T-helper 2 cell (primary cell): ENCODE measurements around the gene MYRIP.
"Not testable (repeated sequence)": the region's sequence is repeated elsewhere in the genome, so short reads cannot be mapped to it uniquely, and the experiment has no call there.

ENCODE experiments used
- DNase-seq, 5 experiments: peaks; one replicate each; pipeline versions ENCODE4 v3.0.0 to v3.0.0-alpha.2; 2012 to 2022

The MYRIP gene

DNA sequence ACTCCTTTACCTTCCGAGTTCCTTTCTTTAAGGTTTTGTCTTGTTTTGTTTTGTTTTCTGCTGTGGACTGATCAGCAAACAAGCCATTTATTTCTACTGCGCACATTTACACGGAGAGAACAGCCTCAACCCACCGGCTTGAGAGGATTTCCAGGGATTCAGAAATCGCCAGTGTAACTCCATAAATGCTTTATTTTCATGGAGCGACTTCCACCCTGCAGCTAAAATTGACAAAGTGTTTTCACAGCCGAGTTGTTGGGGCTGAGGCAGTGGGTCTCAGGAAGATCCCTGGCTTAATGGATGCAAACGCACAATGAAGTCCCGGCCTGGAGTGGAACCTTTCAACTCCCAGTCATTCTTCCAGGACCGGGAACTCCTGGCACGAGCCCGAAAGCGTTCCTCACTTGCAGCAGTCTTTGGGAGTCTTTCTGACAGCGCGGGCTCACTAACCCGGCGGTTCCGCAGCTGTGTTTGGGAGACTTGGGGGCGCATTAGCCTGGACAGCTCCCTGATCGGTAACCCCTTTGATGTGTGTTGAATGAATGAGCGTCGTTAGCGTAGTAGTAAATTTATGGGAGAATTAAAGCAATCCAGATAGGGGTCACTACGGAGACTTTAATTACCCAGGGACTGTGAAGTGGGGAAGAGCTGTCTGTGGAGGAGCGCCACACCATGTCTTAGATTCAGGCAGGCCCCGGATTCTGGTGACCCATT lies 785 bp upstream of the MYRIP start:
- no peak for DNase-seq

DNA sequence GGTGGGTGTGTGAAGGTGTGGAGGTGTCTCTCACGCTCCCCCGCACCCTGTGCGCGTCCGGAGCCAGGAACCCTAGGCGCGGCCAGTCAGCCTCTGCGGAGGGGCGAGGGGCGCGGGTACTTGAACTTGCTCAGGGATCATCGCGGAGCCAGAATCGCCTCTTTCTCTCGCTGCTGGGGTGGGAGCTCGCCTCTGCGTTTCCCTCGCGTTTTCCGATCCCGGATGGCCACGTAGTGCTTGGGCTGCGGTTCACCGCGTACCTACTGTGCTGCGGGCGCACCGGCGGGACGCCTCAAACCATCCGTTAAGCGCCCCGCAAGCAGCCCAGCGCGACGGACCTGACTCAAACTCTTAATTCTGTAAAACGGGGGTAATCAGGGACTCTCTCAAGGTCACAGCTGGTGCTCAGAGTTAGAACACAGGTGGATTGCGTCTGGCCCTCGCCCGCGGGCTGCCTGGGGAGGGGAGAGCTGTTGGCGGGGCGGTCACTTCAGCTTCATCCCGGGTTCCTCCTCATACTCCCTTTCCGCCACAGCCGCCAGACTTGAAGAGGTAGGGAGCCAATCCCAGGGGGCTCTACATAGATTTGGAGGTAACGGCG lies 686 bp downstream of the MYRIP start:
- peak in 1 of 5 experiments; percentile 11 for DNase-seq

DNA sequence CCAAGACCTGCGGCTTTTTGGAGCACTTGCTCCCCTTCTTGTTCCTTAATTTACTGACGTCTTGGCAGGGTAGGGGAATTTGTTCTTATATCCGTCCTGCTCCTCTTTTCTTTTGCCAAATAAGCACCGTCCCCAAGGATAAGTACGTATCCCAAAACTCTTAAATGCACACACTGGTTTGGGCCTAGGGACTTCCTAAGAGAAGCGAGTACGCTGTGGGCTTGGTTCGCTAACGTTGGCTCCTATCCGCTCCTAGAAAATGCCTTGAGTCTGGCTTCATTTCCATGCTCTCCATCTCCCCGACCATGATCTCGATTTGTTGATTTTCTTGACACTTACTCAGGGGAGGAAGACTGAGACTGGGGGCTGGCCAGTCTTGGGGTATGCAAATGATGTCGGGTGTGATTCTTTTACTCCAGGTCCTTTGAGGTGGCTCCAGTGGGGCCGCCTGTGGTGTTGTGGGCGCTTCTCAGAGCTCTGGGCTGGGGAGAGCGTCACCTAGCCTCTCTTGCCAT lies 1.3 kb downstream of the MYRIP start:
- no peak for DNase-seq

DNA sequence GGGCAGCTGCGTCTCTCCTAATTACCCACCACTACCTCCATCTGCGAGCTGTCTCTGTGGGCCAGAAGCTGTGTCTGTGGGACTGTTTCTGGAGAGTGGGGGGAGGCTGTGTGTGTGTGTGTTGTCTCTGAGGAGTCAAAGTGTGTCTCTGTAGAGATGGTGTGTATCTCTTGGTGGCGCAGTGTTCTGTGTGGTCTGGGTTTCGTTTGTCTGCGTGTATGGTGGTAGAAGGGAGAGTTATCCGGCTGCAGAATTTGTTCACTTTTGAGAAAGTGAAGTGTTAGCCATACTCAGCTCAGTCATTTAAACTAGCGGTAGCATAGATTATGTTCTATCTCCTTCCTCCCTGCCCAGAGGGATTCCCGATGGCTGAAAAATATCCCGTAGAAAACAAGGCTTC lies 2.2 kb downstream of the MYRIP start:
- DNase-seq, result no peak

DNA sequence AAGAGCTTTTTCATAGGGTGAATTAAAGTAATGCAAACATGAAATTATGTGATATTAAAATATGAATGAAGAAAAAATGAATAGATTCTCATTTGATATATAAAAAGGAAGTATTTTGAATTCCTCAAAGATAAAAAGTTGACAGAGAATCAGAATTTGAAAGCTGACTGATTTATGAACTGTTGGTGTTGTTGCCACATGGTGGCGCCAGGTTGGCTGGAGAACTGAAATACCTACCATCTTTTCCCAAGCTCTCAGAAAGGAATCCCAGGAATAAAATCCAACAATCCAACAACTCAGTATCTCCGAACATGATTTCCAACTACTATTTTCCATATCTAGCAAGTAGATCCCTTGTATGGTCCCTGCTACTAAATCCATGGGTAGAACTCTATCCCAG lies 3.1 kb downstream of the MYRIP start:
- no peak for DNase-seq

DNA sequence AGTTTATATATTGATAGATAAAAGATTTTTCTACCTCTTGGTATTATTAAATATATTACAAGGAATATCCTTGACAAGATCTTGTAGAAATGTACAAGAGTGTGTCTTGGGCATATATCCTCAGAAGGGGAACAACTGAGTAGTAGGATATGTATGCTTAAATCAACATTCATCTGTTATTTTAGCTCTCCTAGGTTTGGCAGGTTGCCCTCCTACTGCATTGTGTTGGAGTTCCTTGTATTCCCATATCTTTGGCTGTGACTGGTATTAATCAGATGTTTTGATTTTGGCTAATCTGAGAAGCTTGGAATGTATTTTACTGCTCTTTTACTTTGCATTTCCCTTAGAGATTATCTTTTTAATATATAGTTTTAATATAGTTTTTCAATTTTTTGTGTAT lies 4.6 kb downstream of the MYRIP start:
- no peak for DNase-seq

DNA sequence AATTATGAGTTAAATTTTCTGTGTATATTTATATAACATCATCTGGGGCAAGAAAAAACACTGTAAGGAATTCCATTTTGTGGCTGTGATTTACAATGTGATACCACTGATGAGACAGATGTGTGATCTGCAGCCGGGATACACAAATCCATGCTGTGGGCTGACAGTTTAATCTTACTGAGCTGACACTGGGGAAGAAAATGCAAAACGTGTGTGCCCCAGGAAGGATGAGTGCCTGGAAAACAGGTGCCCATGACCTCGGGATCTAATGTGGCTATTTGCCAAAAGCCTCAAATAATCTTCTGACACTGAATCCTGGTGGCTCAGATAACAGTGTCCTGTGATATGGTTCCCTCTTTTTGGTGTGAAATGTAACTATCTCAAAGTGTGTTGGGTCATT lies 10.5 kb downstream of the MYRIP start:
- no peak for DNase-seq

DNA sequence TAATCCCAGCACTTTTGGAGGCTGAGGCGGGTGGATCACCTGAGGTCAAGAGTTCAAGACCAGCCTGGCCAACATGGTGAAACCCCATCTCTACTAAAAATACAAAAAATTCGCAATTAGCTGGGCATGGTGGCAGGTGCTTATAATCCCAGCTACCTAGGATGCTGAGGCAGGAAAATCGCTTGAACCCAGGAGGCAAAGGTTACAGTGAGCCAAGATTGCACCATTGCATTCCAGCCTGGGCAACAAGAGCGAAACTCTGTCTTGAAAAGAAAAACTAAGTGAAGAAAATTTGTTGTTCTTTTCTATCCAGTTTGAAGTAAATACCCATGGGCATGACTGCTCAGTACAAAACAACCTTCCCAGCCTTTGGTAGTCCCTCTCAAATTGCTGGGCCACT lies 24.4 kb downstream of the MYRIP start:
- DNase-seq, result not testable (repeated sequence)

DNA sequence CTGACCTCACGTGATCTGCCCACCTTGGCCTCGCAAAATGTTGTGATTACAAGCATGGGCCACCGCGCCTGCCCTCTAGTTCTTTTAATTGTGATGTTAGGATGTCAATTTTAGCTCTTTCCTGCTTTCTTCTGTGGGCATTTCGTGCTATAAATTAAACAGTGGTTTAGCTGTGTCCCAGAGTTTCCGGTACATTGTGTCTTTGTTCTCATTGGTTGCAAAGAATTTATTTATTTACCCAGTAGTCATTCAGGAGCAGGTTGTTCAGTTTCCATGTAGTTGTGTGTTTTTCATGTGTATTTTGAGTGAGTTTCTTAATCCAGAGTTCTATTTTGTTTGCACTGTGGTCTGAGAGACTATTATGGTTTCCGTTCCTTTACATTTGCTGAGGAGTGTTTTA lies 30.1 kb downstream of the MYRIP start:
- DNase-seq, result no peak

DNA sequence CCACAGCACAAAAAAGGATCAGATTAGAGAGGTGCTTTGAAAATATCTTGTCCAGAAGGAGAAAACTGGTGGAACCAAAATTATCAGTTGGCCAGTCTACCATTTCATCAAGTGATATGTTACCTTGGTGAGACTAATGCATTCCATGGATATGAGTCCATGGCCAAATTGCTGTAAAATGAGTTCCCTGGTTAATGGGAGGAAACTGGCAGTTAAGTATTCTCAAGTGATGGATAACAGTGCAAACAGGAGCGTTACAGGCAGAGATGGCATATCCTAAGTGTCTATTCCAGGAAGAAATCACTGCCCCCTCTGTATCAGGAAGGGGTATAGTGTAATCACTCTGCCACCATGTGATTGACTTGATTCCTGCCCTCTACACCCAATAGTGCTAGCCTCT lies 34.0 kb downstream of the MYRIP start:
- DNase-seq, result no peak

DNA sequence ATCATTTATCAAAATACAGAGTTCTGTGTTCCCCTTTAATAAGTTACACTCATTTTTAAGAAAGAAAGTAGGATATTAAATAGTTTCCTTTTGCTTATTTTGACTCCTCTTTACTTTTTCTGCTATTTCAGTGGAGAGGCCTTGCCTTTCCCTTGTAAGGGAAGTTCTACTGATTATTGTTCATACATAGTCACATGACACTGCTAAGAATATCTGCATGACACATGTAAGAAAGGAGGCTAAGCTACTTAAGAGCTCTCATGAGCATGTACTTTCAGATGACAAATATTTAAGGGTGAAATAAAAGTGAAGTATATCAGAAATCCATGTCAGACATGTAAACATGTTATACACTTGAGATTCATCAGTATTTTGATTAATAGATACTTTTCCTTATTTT lies 39.0 kb downstream of the MYRIP start:
- no peak for DNase-seq

DNA sequence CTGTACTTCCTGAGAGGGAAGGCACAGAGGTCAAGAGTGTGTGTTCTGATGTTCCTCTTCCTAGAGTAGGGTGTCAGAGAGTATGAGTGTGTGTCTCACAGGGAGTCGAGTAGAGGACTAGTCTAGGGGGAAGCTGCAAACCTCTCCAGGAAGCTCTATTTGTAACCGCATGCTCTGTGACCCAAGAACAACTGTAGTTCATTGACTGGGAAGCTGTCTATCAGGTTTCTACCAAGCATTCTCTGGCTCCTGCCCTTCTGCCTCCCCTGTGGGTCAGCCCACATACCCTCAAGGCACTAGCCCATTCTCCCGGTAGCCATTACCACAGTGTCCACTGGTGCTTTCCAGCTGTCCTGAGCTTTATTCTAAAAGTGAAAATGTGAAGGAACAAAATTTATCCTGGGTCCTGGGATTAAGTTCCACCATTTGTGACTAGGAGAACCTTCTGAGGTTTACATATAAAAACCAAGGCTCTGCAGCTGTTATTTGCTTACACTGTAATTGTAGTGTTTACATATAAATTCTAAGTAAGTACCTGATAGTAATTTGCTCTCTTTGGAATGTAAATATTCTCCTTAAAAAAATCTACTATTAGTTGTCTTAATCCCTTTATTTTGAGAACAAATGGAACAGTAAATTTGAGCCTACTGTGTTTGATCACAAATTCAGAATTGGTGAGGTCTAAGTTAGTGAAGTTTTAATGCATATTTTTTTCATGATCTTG lies 40.7 kb downstream of the MYRIP start:
- no peak for DNase-seq

DNA sequence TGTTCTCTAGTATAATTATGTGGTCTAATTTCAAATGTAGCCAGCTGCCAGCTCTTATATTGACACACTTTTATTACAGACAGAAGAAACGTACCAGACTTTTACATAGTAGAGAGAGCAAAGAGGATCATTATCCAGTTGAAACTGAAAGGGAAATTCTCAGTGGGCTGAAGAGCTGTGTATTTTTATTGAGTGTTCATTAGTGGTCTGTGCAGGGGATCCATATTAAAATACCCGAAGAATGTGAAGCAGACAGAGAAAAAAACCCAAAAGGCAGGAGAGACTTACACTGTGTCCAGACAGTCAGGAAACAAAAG lies 41.3 kb downstream of the MYRIP start:
- DNase-seq, result no peak

DNA sequence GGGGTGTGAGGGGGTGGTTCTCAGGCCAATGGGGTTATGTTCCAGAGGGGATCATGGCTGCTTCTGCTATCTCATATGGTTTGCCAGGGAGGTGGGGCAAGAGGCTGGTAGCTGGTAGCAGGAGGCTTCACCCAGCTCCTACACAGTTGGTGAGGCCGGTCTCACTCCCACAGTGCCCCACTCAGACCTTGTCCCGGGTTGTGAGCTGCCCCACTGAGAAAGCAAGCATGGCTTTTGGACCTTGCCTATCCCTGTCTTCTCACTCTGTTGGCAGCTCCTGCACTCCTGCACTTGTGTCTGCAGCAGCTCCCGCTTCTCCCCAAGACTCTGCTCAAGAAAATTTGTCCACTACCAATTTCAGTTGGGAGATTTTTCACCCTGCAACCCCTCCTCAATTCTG lies 46.1 kb downstream of the MYRIP start:
- no peak for DNase-seq

DNA sequence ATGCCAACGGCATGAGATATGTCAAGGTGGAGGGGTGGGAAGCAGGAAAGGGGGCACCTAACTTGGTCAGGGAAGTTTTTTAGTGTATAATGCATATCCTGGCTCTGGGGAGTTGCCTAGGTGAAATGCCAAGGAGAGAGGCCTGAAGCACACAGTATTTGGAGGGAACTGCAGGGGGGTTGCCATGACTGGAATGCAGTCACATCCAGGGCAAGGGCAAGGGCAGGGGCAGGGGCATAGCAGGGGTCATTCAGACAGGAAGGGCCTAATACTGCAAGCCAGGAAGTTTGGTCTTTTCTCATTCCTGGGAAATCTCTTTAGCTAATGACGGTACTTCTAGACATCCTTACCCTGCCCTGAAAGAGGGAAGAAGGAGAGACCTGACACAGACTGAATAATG lies 60.5 kb downstream of the MYRIP start:
- no peak for DNase-seq

DNA sequence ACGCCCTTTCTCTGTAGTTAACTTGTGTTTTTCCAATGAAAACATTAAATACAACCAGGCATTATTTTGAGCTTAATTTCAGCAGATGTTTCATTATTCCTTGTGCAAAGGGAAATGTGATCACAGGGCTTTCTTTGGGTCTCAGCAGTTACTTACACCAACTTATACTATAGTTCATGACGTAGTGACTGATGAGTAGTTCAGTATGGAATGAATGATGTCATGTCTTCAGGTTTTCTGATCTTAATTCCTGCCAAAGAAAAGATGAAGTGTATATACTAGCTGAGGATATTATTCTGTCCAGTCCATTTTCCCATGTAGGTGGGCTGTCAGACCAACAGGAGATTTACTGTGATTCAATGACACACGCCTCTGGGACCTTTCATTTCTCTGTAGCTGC lies 61.3 kb downstream of the MYRIP start:
- no peak for DNase-seq

DNA sequence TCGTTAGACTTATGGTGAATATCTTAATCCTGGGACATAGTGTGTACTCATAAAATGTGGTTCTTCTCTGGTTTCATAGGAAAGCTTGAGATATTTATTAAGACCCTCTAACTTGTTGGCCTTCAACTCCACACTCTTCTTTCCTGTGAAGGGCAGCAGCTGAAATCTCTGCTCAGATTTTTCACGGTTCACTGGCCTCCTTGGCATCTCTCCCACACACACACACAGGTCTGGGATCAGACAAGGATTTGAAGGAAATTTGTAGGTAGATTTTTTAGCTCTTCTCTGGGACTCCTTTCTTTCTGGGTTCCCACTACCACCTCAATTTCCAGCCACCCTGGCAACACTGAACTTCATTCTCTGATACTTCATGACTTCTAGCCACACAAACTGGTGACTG lies 70.2 kb downstream of the MYRIP start:
- no peak for DNase-seq

DNA sequence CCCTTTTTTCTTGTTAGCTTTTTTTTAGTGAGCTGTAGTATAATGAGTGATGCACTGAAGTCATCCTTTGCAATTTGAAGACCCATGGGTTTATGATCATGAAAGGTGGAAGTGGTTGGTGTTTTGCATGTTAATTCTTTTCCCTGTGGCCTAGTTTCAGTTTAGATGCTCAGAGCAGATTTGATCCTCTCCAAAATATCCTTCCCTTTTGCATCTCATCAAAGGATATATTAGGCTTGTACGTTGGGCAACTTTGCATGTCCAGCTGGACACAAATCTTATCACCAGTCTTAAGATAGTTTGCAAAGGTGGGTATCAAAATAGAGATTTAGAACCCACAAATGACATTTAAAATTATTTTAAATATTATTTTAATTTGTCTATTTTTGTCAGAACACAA lies 72.7 kb downstream of the MYRIP start:
- DNase-seq, result no peak

DNA sequence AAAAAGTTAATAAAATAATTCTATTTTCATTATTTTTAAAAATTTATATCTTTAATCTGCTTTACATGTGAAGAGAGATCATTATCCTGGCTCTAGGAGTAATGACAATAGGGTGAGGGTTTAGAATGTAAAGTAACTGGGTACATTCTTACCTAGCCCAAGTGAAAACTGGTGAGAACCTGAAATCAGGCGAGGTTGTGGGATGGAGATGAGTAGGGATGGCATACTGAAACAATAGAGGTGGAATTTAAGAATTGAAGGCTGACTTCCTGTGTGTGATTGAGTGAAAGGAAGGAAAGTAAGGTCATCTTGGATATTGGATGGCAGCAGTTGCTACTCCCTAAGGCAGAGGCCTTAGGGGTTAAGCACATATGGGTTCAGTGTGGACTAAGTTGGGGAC lies 82.7 kb downstream of the MYRIP start:
- DNase-seq, result no peak

DNA sequence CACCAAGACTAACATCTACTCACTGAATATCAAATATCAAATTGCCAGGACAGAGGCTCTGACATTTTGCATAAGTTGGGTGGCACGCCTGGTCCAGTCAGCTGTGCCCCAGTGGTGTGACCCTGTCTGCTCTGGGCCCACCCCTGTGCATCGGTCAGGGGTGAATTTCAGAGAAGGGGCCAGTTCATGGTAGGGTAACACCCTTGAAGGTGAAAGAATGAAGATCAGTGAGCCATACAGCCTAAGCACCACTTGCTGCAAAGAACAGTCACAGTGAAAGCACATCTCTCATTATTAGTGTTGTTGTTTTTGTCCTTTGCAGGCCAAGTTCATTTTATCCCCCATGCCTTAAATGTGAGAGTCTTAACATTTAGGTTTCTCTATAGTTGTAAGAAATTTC lies 86.8 kb downstream of the MYRIP start:
- DNase-seq, result no peak

DNA sequence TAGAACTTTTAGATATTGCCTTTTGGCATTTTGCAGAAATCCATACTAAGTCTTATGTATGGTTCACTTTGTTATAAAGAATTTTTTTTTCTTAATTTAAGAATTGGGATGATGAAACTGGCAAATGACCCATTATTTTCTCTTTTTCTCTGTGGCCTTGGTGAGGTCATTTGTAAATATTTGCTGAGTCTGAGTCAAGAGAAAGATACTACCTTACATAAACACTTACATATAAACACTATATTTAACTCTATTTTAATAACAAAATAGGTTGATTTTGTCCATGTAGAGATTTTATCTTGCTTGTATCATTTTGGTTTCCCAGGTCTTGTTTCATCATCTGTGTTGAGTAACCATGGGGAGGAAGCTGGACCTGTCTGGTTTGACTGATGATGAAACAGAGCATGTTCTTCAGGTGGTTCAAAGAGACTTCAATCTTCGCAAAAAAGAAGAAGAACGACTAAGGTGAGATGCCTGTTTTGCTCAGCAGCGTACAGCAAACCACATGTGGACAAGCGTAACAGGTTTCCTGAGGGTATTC lies 91.1 kb downstream of the MYRIP start:
- DNase-seq, result no peak

DNA sequence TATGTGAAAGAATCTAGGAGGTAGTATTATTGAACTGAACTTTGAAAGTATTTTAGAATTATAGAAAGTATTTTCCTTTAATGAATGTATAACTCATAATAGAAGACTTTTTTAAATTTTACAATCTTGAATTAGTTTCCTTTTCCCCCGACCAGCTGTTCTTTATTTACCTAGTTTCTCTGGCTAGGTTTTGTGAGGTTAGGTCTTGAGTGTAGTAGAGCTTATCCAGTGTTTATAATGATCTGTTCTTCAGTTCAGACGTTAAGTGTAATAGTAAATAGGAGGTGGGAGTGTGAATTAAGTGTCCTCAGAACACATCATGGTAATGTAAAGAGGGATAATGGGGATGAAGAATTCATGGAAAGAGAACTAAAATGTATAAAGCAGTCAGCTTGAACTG lies 93.8 kb downstream of the MYRIP start:
- DNase-seq, result no peak

DNA sequence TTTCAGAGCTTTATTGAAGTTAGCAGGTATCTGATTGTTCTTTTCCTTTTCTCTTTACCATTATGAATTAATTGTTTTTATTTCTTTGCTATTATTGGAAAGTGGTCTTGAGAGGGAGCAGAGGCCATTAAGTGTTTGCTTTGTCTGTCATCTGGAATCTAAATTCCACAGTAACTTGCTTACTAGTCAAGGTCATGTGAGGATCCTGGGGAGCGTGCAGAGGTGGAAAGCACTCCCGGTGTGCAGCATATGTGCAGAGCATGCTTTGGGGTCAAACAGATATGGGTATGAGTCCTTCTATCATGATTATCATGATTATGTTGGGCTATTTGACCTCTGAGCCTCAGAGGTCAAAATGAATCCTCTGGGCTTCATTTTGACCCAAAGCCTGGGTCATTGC lies 96.4 kb downstream of the MYRIP start:
- DNase-seq, result no peak

DNA sequence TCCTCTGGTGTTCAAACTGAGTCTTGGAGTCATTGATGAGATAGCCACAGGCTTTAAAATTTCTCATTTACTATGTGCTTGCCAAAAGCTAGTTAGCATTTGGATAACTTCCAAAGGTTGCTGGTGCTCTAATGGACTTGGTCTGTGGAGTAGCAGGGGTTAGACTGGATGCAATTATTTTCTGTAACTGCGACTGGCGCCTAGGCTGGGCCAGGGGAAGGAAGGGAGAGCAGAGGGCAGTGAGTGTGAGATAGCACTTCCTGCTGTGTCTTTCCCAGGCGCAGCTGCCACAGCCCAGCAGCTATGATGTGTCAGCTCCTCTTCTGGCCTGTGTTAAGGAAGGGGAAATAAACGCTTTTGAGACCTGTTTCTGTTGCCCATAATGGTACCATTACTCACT lies 98.6 kb downstream of the MYRIP start:
- DNase-seq, result no peak
